Chondrocyte (in vitro differentiated cells): ENCODE measurements around the gene SF3B5. TPM values are rescaled to one million over a fixed set of nuclear protein-coding genes. Genes with fewer than 3 reads are reported as not detected.

Experiments
- DNase-seq: peaks from one replicate; pipeline ENCODE4 v3.0.0; 2021; ENCODE audit warnings: mixed read lengths, low spot score
- H3K27ac Mint-ChIP-seq: one replicate; pipeline ENCODE4 v1.8.0; 2021; ENCODE audit warnings: mild to moderate bottlenecking, moderate library complexity, mixed read lengths; ENCODE audit not compliant: unreplicated experiment
- H3K27me3 Mint-ChIP-seq: 2 replicates; pipeline ENCODE4 v1.8.0; 2021; ENCODE audit warnings: low read depth, mixed read lengths
- H3K36me3 Mint-ChIP-seq: 2 replicates; pipeline ENCODE4 v1.8.0; 2021; ENCODE audit warnings: low read depth, mixed read lengths
- H3K4me1 Mint-ChIP-seq: 2 replicates; pipeline ENCODE4 v1.8.0; 2021; ENCODE audit warnings: low read depth, mild to moderate bottlenecking, mixed read lengths
- H3K4me3 Mint-ChIP-seq: one replicate; pipeline ENCODE4 v1.8.0; 2021; ENCODE audit warnings: mild to moderate bottlenecking, moderate library complexity, mixed read lengths; ENCODE audit not compliant: unreplicated experiment
- H3K9me3 Mint-ChIP-seq: 2 replicates; pipeline ENCODE4 v1.8.0; 2021; ENCODE audit warnings: low read depth, mixed read lengths
- total RNA-seq: library from RNA; stranded (reverse); gene quantifications from 3 replicates; pipeline ENCODE4 v1.2.1, GENCODE V29; 2021
- TF ChIP-seq, protein P1 (sequence below): fragments of 200-600 bp; sonication (generic); IDR thresholded peaks from 2 replicates; pipeline ENCODE4 v1.5.0; 2021; ENCODE audit warnings: antibody characterized with exemption, mild to moderate bottlenecking, moderate library complexity

SF3B5 gene
- total RNA-seq, 1 donor from 2014 or later = 97.9 TPM

DNA sequence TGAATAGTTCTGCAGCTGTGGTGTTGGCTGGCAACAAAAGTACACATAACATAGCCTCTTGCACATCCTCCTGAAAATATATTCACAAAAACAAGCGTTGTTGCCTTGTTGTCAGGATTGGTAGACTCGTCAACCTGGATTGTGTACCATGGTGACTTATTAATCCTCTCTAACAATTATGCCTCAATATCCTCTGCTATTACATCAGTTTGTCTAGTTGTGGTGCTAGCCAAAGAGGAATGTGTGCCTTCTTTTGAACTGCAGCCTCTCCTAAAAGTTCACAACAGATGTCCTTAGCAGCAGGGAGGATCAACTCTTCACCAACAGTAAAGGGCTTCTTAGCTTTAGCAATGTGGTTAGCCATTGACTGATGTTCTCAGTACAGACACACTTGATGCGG, 3.6 kb upstream of the SF3B5 start:
- H3K27ac Mint-ChIP-seq = no peak overlapping the region
- no peak overlapping the region for H3K4me3 Mint-ChIP-seq
- H3K9me3 Mint-ChIP-seq = no peaks in the 10 kb centered on the region
- DNase-seq = no peak
- H3K4me1 Mint-ChIP-seq = peaks cover 15% of the 10 kb centered on the region
- no peaks in the 10 kb centered on the region for H3K36me3 Mint-ChIP-seq
- TF ChIP-seq, protein P1, sequence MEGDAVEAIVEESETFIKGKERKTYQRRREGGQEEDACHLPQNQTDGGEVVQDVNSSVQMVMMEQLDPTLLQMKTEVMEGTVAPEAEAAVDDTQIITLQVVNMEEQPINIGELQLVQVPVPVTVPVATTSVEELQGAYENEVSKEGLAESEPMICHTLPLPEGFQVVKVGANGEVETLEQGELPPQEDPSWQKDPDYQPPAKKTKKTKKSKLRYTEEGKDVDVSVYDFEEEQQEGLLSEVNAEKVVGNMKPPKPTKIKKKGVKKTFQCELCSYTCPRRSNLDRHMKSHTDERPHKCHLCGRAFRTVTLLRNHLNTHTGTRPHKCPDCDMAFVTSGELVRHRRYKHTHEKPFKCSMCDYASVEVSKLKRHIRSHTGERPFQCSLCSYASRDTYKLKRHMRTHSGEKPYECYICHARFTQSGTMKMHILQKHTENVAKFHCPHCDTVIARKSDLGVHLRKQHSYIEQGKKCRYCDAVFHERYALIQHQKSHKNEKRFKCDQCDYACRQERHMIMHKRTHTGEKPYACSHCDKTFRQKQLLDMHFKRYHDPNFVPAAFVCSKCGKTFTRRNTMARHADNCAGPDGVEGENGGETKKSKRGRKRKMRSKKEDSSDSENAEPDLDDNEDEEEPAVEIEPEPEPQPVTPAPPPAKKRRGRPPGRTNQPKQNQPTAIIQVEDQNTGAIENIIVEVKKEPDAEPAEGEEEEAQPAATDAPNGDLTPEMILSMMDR = no peak
- H3K27me3 Mint-ChIP-seq = no peaks in the 10 kb centered on the region

- peaks cover 20% of the 10 kb centered on the region for H3K4me1 Mint-ChIP-seq
- no peaks in the 10 kb centered on the region for H3K27me3 Mint-ChIP-seq
- no peaks in the 10 kb centered on the region for H3K9me3 Mint-ChIP-seq
- H3K36me3 Mint-ChIP-seq = no peaks in the 10 kb centered on the region
- TF ChIP-seq, protein P1 = no peak
- peak overlapping the region; percentile 97 for H3K27ac Mint-ChIP-seq
- peak overlapping the region; percentile 96 for H3K4me3 Mint-ChIP-seq
- no peak for DNase-seq
Observed at GRCh38 chr6:144094731-144095133, 641 bp downstream of the SF3B5 start.

DNA sequence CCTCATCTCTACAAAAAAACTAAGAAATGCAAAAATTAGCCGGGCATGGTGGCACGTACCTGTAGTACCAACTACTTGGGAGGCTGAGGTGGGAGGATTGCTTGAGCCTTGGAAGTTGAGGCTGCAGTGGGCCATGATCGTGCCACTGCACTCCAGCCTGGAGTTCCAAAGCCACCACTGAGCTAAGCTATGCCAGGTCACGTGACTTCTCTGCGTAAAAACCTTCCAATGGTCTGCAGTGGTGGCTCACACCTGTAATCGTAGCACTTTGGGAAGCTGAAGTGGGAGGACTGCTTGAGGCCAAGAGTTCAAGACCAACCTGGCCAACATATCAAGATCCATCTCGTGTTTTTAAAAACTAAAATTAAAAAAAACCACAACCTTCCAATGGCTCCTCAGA, 1.7 kb downstream of the SF3B5 start:
- Mint-ChIP-seq H3K9me3 (no peaks in the 10 kb centered on the region), H3K4me3 (peak overlapping the region; percentile 25), H3K27me3 (no peaks in the 10 kb centered on the region), H3K27ac (no peak overlapping the region), H3K4me1 (peaks cover 20% of the 10 kb centered on the region), H3K36me3 (no peaks in the 10 kb centered on the region)
- DNase-seq = no peak
- TF ChIP-seq, protein P1 = no peak

DNA sequence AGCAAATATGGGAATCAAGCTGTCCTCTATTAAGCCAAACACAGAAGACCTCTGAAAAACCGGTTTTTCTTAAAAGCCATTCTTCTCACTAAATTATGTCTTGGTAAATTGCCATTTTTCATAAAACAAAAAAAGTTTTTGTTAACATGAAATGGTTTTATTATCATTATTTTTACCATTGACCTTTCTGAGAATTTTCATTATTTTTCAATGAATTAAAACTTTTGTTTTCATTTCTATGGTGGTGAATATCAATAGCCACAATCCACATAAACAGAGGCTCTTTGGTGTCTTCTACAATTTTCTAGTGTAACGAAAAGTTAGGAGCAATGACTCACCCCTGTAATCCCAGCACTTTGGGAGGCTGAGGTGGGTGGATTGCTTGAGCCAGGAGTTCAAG, 2.1 kb downstream of the SF3B5 start:
- H3K4me1 Mint-ChIP-seq = peaks cover 20% of the 10 kb centered on the region
- no peaks in the 10 kb centered on the region for H3K27me3 Mint-ChIP-seq
- no peaks in the 10 kb centered on the region for H3K9me3 Mint-ChIP-seq
- H3K4me3 Mint-ChIP-seq = peak overlapping the region; percentile 25
- DNase-seq = no peak
- TF ChIP-seq, protein P1 = no peak
- no peaks in the 10 kb centered on the region for H3K36me3 Mint-ChIP-seq
- H3K27ac Mint-ChIP-seq = no peak overlapping the region

DNA sequence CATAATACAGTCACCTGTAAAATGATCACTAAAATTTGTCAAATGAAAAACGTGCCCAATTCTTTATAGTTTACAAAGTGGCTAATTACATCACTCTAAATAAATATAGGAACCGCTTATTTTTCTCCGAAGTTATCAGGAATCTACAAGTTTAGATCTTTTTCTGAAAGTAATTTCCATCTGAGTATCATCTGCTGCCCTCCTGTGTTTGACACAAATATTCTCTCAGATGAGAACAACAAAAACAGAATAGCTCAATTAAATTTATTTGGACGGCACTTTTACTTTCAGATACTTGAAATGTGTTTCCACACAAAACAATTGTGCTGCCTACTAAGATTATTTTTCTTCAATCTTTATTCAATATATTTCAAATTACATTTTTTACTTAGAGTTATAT, 5.0 kb downstream of the SF3B5 start:
- H3K36me3 Mint-ChIP-seq = no peaks in the 10 kb centered on the region
- no peaks in the 10 kb centered on the region for H3K27me3 Mint-ChIP-seq
- TF ChIP-seq, protein P1 = peak; percentile 54
- H3K9me3 Mint-ChIP-seq = no peaks in the 10 kb centered on the region
- H3K4me3 Mint-ChIP-seq = no peak overlapping the region
- H3K4me1 Mint-ChIP-seq = peaks cover 15% of the 10 kb centered on the region
- no peak for DNase-seq
- no peak overlapping the region for H3K27ac Mint-ChIP-seq
